Measurements from ENCODE around the gene ADGRB3.
"Not testable (repeated sequence)": the region's sequence is repeated elsewhere in the genome, so short reads cannot be mapped to it uniquely, and the experiment has no call there.

Gene ADGRB3

DNA sequence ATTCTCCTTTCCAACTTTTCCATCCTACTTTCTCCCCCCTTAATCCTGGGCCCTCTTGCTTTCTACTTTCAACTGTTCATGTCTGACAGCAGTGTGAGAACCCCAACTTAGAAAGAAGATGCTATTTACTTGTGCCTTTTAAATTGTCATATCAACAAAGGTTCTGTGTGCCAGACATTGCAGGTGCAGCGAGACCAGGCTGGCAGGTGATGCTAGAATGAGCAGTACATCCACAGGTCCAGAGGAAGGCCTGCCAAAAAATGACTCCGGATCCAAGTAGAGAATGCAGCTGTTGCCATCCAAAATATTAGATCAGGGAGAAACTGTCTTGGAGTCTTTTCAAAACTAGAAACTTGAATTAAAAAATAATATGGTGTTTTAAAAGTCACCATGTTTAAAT is 651.2 kb downstream of the ADGRB3 start:
- DNase-seq: no peak

DNA sequence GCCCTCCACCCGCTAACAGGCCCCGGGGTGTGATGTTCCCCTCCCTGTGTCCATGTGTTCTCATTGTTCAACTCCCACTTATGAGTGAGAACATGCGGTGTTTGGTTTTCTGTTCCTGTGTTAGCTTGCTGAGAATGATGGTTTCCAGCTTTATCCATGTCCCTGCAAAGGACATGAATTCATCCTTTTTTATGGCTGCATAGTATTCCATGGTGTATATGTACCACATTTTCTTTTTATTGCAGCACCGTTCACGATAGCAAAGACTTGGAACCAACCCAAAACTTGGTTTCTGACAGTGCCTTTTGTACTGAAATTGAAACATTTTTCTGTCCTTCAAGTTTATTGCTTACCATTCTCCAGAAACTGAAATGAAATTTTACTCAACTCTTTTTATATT is 653.1 kb downstream of the ADGRB3 start:
- DNase-seq: not testable (repeated sequence)

DNA sequence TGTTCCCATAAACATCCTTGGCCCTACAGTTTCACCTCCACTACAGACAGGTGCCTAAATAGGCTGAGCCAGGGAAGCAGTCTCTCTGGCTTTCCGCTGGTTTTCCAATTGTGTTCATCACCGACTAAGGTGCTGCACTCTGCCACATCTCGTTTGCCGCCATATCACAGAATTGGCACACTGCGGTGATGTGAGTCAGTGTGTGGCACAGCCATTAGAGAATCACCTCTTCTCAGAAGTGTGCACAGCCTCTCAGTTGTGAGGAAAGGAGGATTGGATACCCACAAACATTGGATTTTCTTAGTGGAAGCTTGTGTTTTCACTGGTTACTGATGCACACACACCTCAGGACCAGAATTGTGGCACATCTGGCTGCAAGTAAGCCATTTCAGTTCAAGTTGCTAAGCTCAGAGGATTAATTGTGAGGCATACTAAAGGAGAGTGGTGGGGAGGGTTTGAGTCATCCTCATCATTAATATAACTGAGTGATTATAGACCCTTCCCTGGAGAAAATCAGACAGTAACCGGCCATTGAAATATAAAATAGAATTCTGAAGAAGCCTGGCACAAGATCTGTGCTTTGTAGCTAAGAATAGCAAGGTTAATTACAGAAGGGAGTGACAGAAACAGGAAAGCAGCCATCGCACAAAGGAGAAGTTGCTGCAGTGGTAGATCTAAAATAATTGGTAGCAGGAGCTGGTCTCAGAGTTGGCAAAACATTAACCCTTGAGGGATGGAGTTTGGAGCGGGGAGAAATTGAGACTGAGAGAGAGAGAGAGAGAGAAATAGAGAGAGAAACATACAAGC is 654.8 kb downstream of the ADGRB3 start:
- DNase-seq: no peak

DNA sequence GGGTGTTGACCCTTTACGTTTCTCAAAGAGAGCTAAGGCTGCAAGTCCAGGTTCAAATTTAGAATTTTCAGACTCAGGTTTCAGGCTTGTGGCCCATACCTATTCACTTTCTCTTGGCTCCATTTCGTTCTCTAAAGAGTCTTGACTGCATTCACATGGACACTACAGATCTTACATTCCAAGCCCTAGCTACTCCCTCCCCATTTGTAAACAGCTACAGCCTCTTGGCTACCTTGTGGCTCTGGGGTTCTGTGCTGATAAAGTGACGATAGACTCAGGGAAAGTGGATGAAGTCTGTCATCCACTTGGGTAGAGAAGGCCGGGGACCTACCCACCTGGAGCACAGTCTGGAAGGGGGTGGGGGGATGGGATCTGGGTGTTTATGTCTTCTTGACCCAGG is 658.4 kb downstream of the ADGRB3 start:
- DNase-seq: no peak

DNA sequence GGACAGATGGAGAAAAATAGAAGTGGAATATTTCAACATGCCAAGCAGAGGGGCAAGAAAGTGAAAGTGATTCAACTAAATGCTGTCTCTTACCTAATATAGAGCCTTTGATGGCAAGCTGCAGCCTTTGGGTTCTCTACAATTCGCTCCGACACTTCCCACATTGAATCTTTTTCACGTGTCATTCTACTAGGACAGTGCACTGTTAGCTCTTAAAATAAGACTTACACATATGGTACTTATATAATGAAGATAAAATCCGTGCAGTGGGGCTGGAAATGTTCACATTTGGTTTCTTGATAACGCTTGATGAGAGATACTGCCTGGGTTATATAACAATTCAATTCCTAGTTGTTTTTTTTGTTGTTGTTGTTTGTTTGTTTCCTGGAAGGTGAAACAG is 659.3 kb downstream of the ADGRB3 start:
- DNase-seq: no peak

DNA sequence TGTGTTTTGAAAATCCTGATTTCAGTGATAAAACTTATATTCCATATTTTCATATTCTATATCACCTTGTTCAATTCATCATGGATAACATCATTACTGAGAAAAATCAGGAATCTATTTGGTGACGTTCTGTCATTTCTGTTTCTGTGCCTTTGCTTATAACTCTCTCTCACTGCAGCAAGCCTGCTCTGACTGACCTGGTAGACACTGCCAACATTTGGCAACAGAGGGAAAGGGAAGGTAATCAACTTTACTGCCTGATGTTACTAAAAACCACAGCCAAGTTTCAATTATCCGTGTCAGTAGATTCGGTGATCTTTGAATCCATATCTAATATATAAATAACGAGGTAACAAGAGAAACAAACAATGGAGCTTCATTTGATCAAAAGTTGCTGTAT is 659.8 kb downstream of the ADGRB3 start:
- DNase-seq: no peak

DNA sequence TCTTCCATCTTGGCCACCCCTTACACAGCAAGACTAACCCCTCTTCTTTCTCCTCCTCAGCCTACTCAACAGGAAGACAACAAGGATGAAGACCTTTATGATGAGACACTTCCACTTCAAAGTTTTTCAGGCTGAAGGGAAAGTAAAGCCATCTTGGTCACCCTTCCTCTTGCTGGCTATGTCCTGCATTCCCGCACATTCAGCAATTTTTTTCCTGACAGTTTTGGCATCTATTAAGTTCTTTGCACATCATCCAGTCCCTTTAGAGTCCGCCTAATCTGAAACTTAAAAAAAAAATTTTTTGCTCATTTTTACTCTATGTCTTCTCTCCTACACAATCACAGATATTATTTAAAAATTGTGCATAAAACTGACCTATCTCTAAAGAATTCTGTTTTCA is 668.3 kb downstream of the ADGRB3 start:
- DNase-seq: no peak

DNA sequence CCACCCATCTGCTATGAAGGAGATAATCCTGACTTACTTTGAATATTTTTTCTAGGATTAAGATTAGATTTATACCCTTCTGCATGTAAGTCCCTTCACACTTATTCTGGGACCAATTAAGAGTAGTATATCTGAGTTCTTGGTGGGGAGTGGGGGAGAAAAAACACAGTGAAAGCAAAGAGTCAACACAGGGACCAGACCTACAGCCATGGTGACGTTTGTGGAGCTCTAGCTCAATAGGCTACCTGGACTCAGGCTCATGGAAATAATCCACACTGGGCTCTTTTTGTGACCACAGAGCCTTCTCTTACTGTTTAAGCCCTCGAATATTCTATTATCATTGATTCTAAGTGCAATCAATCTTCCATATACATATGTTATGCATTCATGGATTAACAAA is 670.4 kb downstream of the ADGRB3 start:
- DNase-seq: no peak

DNA sequence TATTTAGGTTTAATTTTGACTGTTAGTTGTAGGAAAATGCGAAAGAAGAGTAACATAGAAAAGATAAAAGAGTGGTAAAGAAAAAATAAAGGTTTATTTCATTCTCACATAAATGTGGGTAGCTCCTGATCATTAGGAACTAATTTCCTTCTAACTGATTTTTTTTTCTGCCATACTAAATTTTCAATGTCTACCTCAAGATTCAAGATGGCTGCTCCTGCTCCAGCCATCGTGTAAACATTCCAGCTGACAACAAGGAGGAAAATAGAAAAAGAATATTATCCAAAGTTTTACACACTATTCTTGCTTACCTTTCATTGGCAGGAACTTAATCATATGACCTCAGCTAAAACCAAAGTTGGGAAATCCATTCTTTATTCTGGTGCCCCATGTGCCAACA is 673.5 kb downstream of the ADGRB3 start:
- DNase-seq: no peak

DNA sequence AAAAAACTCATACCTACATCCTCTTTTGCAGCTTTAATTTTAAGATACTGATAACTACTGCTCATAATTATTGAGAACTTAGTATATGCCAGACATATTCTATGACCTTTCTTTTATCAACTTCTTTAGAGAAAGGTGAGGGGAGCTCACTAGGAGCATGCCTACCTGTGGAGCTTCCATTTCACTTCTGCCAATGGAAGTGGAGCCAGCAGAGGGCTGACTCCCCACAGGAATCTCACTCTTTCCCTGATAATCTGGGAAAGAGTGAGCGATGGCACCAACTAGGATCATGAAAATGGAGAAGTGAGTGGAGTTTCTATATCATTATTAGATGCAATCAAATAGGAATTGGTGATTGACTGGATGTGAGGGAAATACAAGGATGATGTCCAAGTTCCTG is 676.8 kb downstream of the ADGRB3 start:
- DNase-seq: no peak

DNA sequence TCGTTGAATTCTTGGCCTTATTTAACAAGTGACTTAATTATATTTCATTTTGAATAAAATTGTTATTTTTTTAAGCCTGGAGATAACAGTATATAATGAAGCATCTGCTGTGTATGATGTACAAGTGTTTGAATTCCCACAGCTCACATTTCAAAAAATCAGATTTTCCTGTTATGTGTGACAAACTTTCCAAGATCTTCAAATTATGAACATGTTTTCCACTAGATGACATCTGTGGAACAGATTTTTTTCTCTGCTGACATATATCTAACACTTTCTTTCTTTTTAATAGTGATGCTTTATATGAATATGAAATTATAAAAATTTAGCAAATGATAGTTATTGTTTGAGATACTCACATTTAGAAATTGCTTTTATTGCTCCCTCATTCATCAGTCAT is 678.9 kb downstream of the ADGRB3 start:
- no peak for DNase-seq

DNA sequence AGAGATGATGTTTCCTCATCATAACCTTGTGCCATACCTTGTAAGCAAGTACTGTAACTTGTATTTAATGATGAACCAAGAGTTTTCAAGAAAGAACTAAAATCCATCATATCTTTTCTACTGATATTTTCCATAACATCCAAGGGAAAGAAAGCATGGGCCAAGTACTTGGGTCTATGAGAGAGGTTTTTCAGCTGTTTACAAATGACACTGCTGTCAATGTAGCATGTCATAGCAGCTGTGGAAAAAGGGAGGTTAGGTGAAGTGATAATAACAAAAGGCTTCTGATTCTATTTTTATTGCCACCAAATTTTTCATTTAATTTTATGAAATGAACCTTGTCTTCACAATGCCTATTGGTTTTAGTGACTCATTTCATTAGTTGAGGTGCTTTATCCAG is 679.4 kb downstream of the ADGRB3 start:
- DNase-seq: no peak

DNA sequence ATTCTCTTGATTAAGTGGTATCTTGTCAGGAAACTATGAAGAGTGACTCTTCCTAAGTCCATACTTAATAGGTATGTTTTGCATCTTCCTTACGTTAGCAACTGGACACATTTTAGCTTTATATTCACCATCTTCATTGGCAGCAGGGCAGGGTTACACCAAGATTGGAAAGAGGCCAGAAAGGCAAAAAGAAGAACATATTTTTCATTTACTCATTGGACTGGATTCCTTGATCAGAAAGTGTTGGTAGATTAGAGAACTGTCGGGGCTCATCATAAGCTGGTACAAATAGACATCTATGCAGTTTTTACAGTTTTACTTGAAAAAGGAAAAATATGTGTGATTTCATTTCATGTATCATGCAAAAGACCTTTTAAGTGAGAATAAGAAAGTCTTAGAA is 696.8 kb downstream of the ADGRB3 start:
- DNase-seq: no peak

DNA sequence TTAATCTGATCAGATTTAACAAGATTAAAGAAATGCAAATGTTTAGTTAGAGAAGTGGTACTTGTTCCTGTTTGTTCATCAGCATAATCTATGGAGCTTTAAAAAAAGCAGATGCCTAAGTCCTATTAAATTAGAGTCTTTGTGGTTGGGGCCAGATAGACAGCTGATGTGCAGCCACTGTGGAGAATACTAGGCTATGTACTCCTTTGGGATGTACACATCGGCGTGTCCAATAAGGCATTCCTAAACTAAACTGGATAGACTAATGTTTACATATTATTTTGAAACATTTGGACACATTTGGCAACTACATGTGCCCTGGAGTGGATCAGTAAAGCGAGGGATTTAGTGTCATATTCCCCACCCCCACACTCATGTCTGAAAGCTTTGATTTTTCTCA is 702.2 kb downstream of the ADGRB3 start:
- DNase-seq: no peak

DNA sequence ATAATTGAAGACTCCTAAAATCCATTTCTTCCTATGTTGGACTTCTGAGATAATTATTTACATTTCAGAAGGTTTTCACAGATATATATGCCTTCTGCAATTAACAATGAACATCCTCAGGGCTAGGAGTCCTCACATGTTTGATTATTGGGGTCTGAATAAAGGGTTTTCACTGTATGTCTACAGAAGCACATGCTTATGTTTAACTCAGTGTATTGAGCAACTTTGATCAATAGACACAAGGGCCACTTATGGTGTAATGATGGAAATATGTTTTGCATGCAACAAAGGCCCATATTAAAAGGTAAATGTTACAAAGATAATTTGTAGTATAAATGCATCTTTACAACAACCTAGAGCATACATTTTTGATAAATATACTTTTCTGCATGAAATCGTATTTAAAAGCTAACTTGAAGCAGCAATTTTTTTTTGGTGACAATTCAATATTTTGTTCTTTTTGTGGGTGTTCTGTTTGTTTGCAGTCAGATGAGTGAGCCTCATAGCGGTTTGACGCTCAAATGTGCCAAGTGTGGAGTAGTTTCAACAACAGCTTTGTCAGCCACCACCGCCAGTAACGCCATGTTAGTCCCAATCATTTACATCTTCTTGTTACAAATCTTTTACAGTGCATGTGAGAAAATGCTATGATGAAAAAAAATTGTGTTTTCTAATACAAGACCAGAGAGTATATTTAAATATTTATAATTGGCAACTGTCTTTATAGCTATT is 703.5 kb downstream of the ADGRB3 start:
- DNase-seq: no peak

DNA sequence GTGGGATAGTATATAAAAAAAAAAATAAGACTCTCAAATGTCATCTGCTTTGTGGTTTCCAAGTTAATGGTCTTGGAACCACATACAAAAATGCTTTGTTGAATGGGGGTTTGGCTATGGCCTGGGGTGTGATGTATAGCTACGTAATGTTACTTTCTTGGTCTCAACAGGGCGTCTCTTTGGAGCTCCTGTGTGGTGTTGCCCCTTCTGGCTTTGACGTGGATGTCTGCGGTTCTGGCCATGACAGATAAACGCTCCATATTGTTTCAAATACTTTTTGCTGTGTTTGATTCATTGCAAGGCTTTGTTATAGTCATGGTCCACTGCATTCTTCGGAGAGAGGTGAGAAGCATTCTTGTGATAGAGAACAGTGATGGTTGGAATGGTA is 704.1 kb downstream of the ADGRB3 start:
- DNase-seq: no peak

DNA sequence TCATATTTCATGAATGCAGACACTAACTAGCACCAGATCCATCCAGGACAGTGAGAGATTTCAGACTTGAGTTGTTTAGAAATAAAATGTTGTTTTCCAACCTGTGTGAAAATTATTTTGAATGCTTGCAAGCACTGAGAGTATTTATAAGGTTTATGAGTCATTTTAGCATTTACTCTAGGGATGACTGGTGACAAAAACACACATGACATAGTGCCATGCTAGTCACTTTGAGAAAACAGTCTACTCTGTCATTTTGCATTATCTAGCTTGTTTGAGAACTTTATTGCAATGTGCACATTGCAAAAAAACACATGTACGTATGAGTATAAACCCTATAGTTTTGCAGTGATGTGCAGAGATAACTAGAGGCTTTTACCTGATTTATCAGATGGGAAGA is 705.1 kb downstream of the ADGRB3 start:
- no peak for DNase-seq

DNA sequence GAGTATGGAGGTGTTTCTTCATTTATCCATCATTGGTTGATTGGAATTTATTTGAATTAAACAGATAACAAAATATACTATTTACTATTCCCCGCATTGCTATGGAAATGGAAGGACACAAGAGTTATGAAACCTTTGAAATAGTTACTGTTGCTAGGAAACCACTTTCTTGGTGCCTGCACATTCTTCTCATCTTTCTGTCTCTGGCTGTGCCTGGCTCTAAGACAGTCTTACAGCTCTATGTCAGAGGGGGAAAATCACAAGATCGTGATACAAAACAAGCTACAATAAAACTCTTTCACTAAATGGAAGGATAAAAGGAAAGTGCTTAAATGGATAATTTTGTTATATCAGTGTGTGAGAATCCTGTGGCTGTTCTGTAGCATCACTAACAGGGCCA is 708.8 kb downstream of the ADGRB3 start:
- DNase-seq: no peak

DNA sequence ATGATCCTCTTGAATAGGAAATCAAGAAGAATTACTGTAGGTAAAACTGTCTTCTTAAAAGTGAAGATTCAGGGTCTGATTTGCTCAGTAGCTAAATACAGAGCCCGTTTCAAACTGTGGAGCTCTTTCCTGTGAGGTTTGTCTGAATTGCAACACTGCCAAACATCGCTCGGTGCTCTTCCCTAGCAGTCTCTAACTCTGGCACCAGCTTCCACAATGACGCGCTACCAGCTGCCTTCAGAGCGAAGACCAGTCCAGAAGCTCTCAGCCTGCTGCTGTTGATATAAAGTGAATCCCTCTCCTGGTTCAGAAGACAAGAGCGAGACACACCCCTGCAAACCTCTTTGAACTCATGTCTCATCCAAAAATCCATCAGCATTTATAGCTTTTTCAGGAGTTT is 714.7 kb downstream of the ADGRB3 start:
- DNase-seq: no peak

DNA sequence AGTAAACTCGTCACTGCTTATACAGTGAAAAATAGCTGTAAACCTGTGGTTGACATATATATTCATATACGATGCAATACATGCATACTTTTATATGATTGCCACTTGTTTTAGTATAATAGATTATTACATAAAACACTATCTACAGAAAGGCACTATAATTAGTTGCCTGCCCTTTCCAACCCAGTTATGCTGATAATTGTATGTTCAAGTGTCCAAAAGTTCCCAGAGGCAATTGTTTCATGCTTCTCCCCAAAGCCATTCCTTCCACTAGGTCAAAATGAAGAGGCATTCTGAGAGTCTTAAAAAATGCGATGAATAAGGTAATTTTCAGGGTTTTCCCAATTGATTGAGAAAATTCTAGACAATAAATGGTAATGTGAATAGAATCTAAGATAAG is 727.1 kb downstream of the ADGRB3 start:
- no peak for DNase-seq

DNA sequence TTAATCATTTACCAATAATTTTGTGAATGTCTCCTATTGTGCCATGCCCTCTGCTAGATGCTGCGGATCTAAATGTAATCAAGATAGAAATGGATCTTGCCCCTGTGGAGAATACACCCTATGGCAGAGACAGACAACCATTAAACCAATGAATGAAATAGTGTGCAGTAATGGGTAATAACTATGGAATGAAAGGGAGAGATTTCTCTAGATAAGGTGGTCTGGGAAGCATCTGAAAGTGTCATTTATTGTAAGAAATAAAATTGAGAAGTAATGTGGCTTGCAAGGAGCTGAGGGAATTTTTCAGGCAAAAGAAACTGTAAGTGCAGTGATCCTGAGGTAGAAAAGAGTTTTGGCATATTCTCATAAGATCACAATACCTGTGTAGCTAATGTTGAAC is 731.7 kb downstream of the ADGRB3 start:
- no peak for DNase-seq

DNA sequence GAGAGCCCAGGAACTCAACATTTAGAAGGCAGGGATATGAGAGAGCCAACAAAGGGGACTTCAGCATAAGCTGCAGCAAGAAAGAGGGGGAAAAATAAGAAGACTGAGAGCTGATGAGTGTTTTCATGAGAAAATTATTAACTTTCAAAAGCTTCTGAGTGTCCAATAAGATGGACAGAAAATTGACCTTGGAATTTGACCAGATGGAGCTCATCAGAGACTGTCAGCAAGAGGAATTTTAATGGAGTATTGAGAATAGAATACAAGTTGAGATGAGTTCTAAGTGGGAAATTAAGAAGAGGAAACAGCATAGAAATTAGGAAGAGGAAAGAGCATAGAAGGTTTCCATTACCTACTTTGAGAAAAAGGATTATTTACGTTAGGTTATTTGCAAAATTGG is 733.5 kb downstream of the ADGRB3 start:
- no peak for DNase-seq

DNA sequence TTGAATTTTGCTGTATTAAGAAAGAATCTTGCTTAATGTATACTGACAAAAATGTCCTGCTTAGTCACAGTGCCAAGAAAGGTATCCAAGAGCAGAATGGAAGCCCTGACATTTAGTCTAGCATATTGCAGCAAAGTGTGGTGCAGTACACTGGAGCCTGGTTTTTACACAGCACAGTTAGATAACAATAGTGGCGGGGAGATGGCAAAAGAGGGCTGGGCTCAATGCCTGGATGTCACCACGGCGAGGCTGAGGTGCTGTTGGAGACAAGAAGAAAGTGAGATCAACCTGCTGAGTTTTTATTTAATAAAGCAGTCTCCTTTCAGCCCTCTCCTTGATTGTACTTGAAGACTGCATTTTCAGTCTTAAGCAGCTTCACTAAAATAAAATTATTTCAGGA is 735.7 kb downstream of the ADGRB3 start:
- DNase-seq: no peak

DNA sequence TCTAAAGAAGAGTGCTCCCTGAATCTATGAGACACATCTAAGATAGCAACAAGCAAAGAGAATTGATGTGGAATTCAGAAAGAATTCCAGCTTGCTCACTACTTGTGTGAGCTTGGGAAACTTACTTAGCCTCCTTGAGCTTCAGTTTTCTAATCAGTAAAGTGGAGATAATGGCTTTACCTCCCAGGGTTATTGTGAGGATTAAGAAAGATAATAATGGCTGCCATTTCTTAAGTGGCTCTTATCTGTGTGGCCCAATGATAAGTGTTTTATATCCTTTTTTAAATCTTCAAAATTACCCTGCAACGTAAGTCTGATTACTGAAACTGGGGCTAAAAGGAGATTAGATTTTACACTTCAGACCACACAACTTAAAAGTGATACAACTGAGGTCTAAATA is 743.2 kb downstream of the ADGRB3 start:
- DNase-seq: no peak

DNA sequence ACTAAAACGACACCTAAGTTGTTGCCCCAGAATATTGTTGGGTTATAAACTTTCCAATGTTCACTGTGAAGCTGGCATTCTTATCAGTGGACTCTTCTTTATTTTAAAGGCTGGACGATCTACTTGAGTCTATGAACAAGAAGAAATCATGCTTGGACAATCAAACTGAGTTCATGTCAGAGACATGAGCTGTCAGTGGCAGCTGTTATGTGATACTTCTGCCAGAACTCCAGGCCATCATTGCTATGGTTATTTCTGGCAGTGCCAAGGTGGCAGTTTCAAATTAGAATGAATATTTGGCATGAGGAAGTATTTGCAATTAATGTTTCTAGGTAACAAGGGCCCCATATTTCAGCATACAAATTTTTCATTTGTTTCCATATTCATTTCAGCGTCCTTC is 744.4 kb downstream of the ADGRB3 start:
- no peak for DNase-seq

Measured in activated T-cell treated with anti-CD3 and anti-CD28 coated beads for 4 hours (primary cell).